Right cardiac atrium (tissue), 5 donors: ENCODE data around the gene SLC25A5. TPM values are rescaled to one million over a fixed set of nuclear protein-coding genes. Genes with fewer than 3 reads are reported as not detected.
A peak's percentile ranks its signal among the peaks of the same experiment; 100 is the strongest.
"Not testable (repeated sequence)": the region's sequence is repeated elsewhere in the genome, so short reads cannot be mapped to it uniquely, and the experiment has no call there.

Experiments
- ATAC-seq, 2 donors: fragments of 200-7000 bp; cut with Tn5 transposase; one replicate each; pipeline versions ENCODE4 v1.8.0 to v1.9.1; 2020; ENCODE audit warnings: moderate library complexity in 2 of 2, mild to moderate bottlenecking in 1 of 2
- DNase-seq, 3 donors: peaks; one replicate each; pipeline ENCODE4 v3.0.0-alpha.2; 2020
- H3K27ac ChIP-seq: one replicate; pipeline ENCODE4 v1.5.1; 2013; ENCODE audit warnings: mild to moderate bottlenecking, low read length, control low read depth, moderate library complexity
- H3K27me3 ChIP-seq: one replicate; pipeline ENCODE4 v1.6.1; 2013; ENCODE audit not compliant: control insufficient read depth, insufficient read depth
- H3K4me1 ChIP-seq: one replicate; pipeline ENCODE4 v1.6.1; 2013; ENCODE audit warnings: low read length; ENCODE audit not compliant: control insufficient read depth, insufficient read depth
- H3K4me3 ChIP-seq: one replicate; pipeline ENCODE4 v1.5.1; 2013; ENCODE audit warnings: low read length, control low read depth
- H3K9me3 ChIP-seq: one replicate; pipeline ENCODE4 v1.6.1; 2013; ENCODE audit warnings: low read length; ENCODE audit not compliant: control insufficient read depth
- WGBS: extraction: QIAGEN DNeasy Blood & Tissue Kit; methylation state at CpG from one replicate; pipeline ENCODE4 v1.1.7; 2013; 5-methylcytosine and 5-hydroxymethylcytosine counted together
- intact Hi-C, 4 donors: fragments of 100-400 bp; cut with DNase I; formaldehyde crosslinking; loops; one replicate each; pipeline versions ENCODE4 v1.11.0 to v1.14.0; 2022 to 2023
- long read RNA-seq, 4 donors: library from polyadenylated mRNA; unstranded; transcript quantifications; one replicate each; pipeline ENCODE4 v2.0.0, GENCODE V29; 2020 to 2021
- polyA plus RNA-seq: library from polyadenylated mRNA; stranded (reverse); fragments of 200-250 nt; gene quantifications from one replicate; pipeline ENCODE4 v1.2.3, GENCODE V29; 2013
- total RNA-seq, 4 donors: library from RNA; stranded (reverse); fragmentation: NEBNext Ultra II Directional; extraction: Animal tissue kit (Norgen Biotek cat#: 25700); gene quantifications; one replicate each; pipeline ENCODE4 v1.2.1, GENCODE V29; 2021
- donor health status: healthy with polysubstance abuse.
- donor health status: DM: no; HTN: yes; CAD: no.
- donor health status: DM: no; HTN: no; CAD: no.
- donor health status: DM: no; HTN: yes; CAD: no; lungs with severe emphysema.
- donor health status: DM: yes; HTN: yes; CAD: no.

Gene SLC25A5
- total RNA-seq: 100 to 1,000 TPM; 172 to 213 (median 198) TPM
- polyA plus RNA-seq: 126 TPM
- long read RNA-seq, donor 1, transcript SLC25A5-201 (4 exons, 1,274 nt): major isoform, 331 of 350 reads
- long read RNA-seq, donor 1, partial matches to known transcripts: 1 of 350 reads
- long read RNA-seq, donor 1, other reads (novel, unspliced or antisense): 10 of 350 reads
- long read RNA-seq, donor 2, transcript SLC25A5-201 (4 exons, 1,274 nt): major isoform, 75 of 77 reads
- long read RNA-seq, donor 2, partial matches to known transcripts: 1 of 77 reads
- long read RNA-seq, donor 2, other reads (novel, unspliced or antisense): 0 of 77 reads
- long read RNA-seq, donor 3, transcript SLC25A5-203 (2 exons, 433 nt): minor isoform, 11 of 575 reads
- long read RNA-seq, donor 3, transcript SLC25A5-202 (4 exons, 775 nt): minor isoform, 5 of 575 reads
- long read RNA-seq, donor 3, transcript SLC25A5-201 (4 exons, 1,274 nt): major isoform, 537 of 575 reads
- long read RNA-seq, donor 3, partial matches to known transcripts: 9 of 575 reads
- long read RNA-seq, donor 3, other reads (novel, unspliced or antisense): 13 of 575 reads
- long read RNA-seq, donor 4, transcript SLC25A5-201 (4 exons, 1,274 nt): major isoform, 95 of 102 reads
- long read RNA-seq, donor 4, partial matches to known transcripts: 2 of 102 reads
- long read RNA-seq, donor 4, other reads (novel, unspliced or antisense): 1 of 102 reads

DNA sequence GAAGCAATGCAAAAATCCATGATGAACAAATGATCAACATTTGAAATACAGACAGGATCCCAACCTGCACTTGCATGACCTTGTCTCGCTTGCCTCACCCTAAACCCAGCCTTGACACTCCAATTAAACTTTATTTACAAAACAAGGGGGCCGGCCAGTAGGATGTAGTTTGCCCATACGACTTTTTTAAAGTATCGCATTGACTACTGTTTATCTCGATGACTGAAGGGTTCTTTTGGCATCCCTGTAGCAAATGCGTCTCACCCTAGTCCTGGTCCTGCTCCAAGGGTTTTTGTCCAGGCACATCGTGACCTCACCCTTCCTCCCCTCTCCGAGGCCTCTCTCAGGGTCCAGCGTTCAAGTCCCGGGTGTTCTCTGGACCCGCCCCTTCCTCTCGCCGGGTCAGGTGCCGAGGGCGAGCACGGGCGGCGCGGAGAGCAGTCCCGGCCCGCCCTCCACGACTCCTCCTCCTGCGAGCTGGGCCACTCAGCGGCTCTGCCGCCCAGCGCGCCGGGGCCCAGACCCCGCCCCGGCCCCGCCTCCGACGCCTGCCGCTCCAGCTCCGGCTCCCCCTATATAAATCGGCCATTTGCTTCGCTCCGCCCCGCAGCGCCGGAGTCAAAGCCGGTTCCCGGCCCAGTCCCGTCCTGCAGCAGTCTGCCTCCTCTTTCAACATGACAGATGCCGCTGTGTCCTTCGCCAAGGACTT lies at the start of gene SLC25A5:
TSS of gene SLC25A5 (plus strand) at position 603 of the 709 bp plus-strand sequence. CDS start at position 675, 72 bp downstream.
- Histone ChIP-seq H3K27me3 (no peaks in the 10 kb centered on the region), H3K9me3 (no peaks in the 10 kb centered on the region), H3K4me3 (peak within 1 kb of the TSS; percentile 69), H3K4me1 (no peaks in the 10 kb centered on the region), H3K27ac (peak within 1 kb of the TSS; percentile 93)
- WGBS: 3% methylated on average over 42 of the region's 46 CpGs
- ATAC-seq: peak; percentile 98
- intact Hi-C loops: no loop called here
- peak; percentile 83 to 94 (median 94) for DNase-seq

DNA sequence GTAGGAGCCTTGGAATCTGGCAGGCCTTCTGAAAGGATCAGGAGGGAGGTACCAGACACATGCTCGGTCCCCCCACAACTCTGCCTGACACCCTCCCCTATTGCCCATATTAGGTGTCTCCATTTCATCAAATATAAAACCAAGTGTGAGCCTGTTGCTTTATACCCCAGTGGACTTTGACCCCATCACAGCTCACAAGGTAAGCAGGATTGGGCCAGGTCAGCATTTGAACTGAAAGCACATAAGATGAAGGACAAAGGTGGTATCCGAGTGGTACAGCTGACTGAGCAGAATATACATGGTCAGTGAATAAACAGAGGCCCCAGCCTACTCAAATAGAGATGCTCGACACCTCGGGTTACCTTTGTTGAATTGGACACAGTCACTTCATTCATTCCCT lies 49.1 kb upstream of the SLC25A5 start:
- ATAC-seq (no peak), DNase-seq (no peak)
- Histone ChIP-seq H3K9me3 (no peaks in the 10 kb centered on the region), H3K27me3 (no peaks in the 10 kb centered on the region), H3K4me3 (no peak overlapping the region), H3K4me1 (no peaks in the 10 kb centered on the region), H3K27ac (no peak overlapping the region)
- 91% methylated on average over 4 of the region's 4 CpGs for WGBS
- intact Hi-C loops: no loop called here

DNA sequence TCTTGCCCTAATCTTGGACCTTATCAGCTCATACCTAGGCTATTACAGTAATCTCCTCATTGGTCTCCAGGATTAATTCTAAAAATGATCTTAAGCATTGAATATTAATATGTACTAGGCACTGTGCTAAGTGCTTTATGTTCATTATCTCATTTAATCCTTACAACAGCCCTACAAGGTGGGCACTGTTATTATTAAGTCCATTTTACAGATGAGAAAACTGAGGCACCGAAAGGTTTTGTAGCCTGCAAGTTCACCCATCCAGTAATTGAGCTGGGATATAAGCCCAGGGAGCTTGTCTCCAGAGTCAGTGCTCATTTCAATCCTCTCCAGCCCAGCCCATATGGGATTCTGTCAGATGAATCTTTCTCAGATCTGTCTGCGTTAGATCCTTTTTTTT lies 48.3 kb upstream of the SLC25A5 start:
- Histone ChIP-seq H3K4me1 (no peaks in the 10 kb centered on the region), H3K27ac (no peak overlapping the region), H3K9me3 (no peaks in the 10 kb centered on the region), H3K27me3 (no peaks in the 10 kb centered on the region), H3K4me3 (no peak overlapping the region)
- ATAC-seq: no peak
- no peak for DNase-seq
- WGBS: 99% methylated on average over 2 of the region's 2 CpGs
- intact Hi-C loops: loop anchor here in 1 of 4 donors (10.0 kb wide), 1 partner anchor 65 kb away; no protein-coding TSS in a partner anchor

DNA sequence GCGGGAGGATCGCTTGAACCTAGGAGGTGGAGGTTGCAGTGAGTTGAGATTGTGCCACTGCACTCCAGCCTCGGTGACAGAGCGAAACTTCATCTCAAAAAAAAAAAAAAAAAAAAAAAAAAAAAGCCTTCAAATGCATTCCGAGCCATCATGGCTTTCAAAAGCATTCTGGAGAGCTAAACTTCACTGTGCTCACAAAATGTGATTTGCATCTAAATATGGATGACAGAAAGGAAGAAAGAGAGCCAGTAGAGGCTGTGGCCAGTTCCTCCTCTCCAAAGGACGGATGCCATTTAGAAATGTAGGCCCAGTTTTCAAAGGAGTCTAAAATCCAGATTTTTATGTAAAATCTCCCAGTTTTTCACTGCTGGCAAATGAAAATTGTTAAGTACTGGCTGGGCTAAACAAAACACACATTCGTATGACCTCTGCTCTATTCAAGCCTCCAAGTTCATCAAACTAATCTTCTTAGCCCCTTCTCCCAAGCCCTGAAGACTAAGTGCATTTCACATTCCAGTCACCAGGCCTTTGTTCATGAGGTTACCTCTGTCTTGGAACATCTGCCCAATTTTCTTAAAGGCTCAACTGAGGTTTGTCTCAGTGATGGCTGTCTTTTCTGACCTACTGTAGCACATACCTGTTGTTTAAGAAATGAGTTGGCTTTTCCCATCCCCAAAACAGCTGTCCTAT lies 47.1 kb upstream of the SLC25A5 start:
- Histone ChIP-seq H3K27ac (no peak overlapping the region), H3K4me1 (no peaks in the 10 kb centered on the region), H3K9me3 (no peaks in the 10 kb centered on the region), H3K4me3 (no peak overlapping the region), H3K27me3 (no peaks in the 10 kb centered on the region)
- intact Hi-C loops: loop anchor here in 1 of 4 donors (10.0 kb wide), 1 partner anchor 64 kb away; no protein-coding TSS in a partner anchor
- 91% methylated on average over 7 of the region's 7 CpGs for WGBS
- no peak for ATAC-seq
- no peak for DNase-seq

DNA sequence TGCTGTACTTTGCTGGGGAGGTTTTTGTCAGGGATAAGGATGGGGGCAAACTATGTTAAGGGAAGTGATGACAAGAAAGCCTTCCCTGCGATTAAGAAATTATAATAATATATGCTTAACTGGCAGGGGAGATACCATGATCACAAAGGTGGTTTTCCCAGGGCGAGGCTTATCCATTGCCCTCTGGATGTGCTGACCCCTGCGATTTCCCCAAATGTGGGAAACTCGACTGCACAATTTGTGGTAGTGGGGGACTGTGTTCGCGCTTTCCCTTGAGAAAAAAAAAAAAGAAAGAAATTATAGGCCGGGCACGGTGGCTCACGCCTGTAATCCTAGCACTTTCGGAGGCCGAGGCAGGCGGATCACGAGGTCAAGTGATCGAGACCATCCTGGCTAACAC lies 44.6 kb upstream of the SLC25A5 start:
- Histone ChIP-seq H3K9me3 (no peaks in the 10 kb centered on the region), H3K4me3 (no peak overlapping the region), H3K4me1 (no peaks in the 10 kb centered on the region), H3K27me3 (no peaks in the 10 kb centered on the region), H3K27ac (no peak overlapping the region)
- DNase-seq (no peak), ATAC-seq (no peak)
- WGBS: 98% methylated on average over 14 of the region's 14 CpGs
- intact Hi-C loops: loop anchor here in 1 of 4 donors (10.0 kb wide), 1 partner anchor 61 kb away; no protein-coding TSS in a partner anchor

DNA sequence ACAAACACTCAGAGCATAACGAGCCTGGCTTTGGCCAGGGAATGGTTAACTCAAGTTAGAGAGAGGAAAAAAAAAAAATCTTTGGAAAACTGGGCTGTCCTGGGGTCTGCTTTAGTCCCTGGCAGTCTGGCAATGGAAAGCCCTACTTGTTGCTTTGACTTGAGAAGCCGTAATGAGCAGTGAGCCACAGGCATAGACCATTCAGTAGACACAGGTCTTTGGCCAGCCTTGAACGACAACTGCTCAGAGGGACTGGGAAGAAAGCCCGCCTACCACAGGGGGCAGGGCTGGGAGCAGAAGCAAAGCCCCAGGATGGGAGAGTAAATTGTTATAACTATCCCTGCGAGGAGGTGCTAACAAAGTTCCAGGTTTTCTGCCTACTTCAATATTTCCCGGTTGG lies 43.2 kb upstream of the SLC25A5 start:
- WGBS: 85% methylated on average over 6 of the region's 6 CpGs
- Histone ChIP-seq H3K9me3 (no peaks in the 10 kb centered on the region), H3K27ac (no peak overlapping the region), H3K27me3 (no peaks in the 10 kb centered on the region), H3K4me1 (no peaks in the 10 kb centered on the region), H3K4me3 (no peak overlapping the region)
- ATAC-seq: no peak
- DNase-seq: no peak
- intact Hi-C loops: loop anchor here in 1 of 4 donors (10.0 kb wide), 1 partner anchor 60 kb away; no protein-coding TSS in a partner anchor

DNA sequence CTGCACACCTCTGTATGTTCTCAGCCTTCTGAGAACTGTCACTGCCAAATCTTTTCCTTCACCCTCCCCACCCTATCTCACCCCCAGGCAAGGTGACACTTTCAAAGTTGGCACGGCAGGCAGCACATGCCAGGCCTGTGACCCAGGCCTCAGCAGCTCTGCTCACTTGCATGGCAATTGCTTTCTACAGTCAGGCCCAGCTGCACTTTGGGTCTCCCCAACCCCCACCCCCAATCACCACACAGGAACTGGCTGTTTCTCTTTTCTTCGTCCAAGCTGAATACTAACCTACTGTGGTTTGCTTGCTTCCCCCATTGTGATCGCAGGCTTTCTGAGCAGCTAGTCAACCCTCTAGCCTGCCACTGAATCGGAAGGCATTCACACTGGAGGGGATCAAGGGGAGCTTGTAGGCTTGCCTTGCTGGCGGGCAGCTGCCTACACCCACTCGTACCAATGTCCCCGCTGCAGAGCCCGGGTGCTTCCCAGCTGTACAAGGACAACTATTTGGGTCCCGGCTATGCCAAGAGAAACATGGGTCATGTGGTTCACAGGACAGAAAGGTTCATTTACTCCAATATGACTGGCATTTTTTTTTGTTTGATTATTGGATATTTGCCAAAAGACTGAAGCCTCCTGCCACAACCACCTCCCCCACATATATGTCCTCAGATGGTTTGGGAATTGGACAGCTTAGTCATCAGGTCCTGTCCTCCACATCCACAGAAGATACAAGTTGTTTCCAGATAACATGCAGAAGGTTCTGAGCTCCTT lies 41.0 kb upstream of the SLC25A5 start:
- Histone ChIP-seq H3K27me3 (no peaks in the 10 kb centered on the region), H3K4me3 (no peak overlapping the region), H3K9me3 (no peaks in the 10 kb centered on the region), H3K4me1 (no peaks in the 10 kb centered on the region), H3K27ac (peak overlapping the region; percentile 11)
- DNase-seq (peak in 1 of 3 donors; percentile 48), ATAC-seq (peak; percentile 65 to 79)
- WGBS: 51% methylated on average over 9 of the region's 9 CpGs
- intact Hi-C loops: loop anchor here in 1 of 4 donors (10.0 kb wide), 1 partner anchor 58 kb away; no protein-coding TSS in a partner anchor

DNA sequence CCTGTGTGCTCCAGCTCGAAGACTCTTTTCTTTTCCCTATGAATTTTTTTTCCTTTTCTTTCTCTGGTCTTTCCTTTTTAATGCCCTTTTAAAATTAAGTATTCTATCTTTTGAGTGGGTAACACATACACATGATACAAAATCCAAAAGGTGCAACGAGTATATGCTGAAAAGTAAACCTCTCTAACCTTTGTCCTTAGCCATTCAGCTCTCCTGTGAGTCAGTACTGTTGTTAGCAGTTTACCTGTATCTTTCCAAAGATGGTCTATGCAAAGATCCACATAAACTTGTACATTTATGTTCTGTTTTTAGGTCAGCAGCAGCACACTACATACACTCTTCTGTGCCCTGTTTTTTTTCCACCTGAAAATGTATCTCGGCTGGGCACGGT lies 40.5 kb upstream of the SLC25A5 start:
- WGBS: 82% methylated on average over 4 of the region's 4 CpGs
- Histone ChIP-seq H3K4me3 (no peak overlapping the region), H3K4me1 (no peaks in the 10 kb centered on the region), H3K27me3 (no peaks in the 10 kb centered on the region), H3K9me3 (no peaks in the 10 kb centered on the region), H3K27ac (no peak overlapping the region)
- no peak for DNase-seq
- intact Hi-C loops: loop anchor here in 1 of 4 donors (10.0 kb wide), 1 partner anchor 57 kb away; no protein-coding TSS in a partner anchor
- no peak for ATAC-seq

DNA sequence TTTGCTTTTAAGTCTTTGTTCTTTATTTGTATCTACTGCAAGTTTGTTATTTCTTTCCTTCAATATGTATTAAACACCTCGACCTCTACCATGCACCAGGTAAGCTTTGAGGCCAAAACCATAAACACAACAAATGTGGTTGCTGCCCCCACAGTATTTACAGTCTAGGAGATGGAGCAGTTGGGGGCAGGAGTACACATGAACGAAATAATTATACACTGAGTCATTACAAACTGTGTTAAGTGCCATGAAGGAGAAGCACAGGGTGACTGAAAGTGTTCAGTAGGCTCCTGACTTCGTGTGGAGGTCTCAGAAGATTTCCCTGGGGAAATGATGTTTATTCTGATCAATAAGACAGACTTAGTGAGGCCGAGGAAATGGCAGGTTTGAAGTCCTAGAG lies 38.8 kb upstream of the SLC25A5 start:
- no peak for DNase-seq
- intact Hi-C loops: loop anchor here in 1 of 4 donors (10.0 kb wide), 1 partner anchor 55 kb away; no protein-coding TSS in a partner anchor
- Histone ChIP-seq H3K4me1 (no peaks in the 10 kb centered on the region), H3K4me3 (no peak overlapping the region), H3K9me3 (no peaks in the 10 kb centered on the region), H3K27me3 (no peaks in the 10 kb centered on the region), H3K27ac (no peak overlapping the region)
- 70% methylated on average over 3 of the region's 4 CpGs for WGBS
- ATAC-seq: no peak

DNA sequence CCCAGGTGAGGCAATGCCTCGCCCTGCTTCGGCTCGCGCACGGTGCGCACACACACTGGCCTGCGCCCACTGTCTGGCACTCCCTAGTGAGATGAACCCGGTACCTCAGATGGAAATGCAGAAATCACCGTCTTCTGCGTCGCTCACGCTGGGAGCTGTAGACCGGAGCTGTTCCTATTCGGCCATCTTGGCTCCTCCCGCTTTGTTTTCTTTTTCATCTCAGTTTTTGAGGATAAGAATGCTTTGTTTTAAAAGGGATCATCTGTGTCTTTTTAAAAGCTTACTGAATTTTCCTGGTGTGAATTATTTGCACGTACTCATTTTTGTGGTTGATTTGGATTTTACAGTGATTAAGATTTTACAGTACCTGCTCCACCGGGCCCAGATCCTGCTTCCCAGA lies 26.9 kb upstream of the SLC25A5 start:
- WGBS: 99% methylated on average over 9 of the region's 17 CpGs

More for the DNA sequence above, 26.9 kb upstream of the SLC25A5 start:
- ATAC-seq, H3K27me3 ChIP-seq, H3K27ac ChIP-seq, H3K4me3 ChIP-seq, intact Hi-C loops, H3K9me3 ChIP-seq, DNase-seq, H3K4me1 ChIP-seq: not testable (repeated sequence)
